ENCODE measurements around the gene IRF5.
"Not testable (repeated sequence)": the region's sequence is repeated elsewhere in the genome, so short reads cannot be mapped to it uniquely, and the experiment has no call there.

Gene IRF5

DNA sequence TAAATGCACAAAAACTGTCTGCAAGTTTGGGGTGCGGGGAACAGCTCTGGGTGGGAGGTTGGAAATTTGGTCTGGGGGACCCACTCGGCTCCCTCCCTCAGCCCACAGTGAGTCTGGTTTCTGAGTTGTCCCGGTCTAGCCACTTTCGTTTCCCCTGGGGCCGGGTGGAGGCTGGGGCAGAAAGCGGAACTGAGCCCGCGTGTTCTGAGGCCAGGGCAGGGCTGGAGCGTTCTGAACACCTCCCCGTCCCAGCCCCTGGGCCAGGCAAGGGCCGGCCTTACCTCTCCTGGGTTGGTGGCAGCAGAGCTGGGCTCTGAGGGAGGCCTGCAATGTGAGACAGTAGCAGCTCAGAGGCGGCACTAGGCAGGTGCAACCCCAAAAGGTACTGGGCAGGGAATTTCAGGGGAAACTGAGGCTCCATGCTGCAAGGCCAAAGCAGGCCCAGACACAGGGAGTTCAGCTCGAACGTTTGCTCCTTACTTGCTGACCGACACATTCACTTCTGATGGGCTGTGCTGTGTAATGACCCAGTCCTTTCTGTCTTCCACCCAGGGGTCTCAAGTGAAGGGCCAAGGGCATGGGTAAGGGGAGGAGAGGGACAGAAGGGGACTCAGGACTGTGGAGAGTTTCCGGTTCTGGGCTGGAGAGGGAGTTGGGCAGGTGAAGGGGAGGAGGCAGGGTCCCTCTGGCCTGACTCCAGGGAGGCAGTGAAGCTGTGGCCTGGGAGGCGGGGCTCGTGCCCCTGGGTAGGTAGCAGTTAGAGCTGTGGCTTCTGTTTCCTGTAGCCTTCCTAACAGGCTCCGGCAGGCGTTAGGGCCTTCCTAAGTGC lies 3.0 kb downstream of the IRF5 start:
- DNase-seq, result no peak

DNA sequence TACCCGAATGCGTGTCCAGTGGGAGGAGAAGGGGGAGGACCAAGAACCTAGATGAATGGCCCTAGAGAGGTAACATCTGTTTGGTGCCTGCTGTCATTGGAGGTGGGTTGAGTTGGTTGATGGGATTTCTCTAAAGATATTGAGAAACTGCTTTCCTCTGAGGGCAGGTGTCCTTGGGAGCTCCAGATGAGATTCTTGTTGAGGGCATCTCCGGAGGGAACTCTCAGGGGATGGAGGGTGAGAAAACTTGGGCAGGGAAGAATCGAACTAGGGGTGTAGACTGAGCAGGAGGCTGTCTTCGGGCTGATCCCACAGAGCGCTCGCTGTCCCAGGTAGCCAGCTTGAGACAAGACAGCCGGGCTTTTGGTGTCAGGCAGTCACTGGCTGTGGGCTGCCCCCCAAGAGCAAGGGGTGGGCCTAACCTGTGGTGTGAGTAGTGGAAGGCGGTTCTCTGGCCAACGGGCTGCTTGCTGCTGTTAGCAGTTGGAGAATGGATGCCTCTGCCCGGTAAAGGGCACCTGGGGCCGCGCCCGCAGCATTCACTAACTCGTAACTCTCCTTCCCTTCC lies 3.7 kb downstream of the IRF5 start:
- DNase-seq, result no peak

DNA sequence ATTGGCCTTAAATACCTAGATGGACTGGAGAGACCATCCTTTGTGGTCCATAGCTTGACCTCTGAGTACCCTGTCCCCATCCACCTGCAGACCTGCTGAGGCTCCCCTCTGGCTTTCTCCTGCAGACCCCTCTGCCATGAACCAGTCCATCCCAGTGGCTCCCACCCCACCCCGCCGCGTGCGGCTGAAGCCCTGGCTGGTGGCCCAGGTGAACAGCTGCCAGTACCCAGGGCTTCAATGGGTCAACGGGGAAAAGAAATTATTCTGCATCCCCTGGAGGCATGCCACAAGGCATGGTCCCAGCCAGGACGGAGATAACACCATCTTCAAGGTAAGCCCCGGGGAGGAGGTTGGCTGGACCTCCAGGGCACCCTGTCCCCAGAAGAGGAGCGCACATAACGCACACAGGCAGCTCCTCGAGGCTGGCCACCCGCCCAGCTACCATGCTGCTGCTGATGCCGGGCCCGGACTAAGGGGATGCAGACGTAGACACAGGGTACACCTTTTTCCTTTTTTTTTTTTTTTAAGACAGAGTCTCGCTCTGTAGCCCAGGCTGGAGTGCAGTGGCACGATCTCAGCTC lies 4.3 kb downstream of the IRF5 start:
- DNase-seq, result no peak

DNA sequence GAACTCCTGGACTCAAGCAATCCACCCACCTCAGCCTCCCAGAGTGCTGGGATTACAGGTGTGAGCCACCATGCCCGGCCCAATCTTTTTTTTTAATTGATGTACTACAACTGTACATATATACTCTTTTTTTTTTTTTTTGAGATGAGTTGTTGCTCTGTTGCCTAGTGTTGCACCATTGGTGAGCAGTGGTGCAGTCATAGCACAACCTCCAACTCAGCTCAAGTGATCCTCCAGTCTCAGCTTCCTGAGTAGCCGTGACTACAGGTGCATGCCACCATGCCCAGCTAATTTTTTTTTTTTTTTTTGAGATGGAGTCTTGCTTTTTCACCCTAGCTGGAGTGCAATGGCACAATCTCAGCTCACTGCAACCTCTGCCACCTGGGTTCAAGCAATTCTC lies 5.5 kb downstream of the IRF5 start:
- DNase-seq, result not testable (repeated sequence)

DNA sequence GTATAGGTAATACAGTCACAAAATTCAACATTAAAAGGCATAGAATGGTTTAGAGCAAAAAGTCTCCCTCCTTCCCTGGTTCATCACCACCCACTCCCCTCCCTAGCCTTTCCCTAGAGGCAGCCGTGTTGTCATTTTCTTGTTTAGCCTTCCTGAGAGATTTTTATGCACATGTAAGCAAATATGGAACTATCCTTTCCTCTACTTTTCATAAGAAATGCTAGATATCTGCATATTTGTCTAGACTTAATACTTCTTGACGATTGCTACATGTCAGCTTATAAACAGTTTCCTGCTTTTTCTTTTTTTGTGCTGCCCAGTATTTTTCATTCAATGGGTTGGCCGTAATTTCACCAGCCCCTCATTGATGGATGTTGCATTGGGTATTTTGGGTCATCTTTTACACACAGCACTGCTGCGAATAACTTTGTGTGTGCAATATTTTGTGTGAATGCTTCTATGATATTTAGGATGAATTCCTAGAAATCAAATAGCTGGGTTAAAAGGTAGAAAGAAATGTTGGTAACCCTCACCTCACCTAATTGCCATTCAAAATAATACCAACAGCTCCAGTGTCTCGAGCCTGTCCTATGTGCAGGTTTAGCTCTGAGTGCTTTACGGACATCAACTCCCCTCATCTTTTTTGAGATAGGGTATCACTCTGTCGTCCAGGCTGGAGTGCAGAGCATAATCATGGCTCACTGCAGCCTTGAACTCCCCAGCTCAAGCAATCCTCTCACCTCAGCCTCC lies 6.9 kb downstream of the IRF5 start:
- no peak for DNase-seq

DNA sequence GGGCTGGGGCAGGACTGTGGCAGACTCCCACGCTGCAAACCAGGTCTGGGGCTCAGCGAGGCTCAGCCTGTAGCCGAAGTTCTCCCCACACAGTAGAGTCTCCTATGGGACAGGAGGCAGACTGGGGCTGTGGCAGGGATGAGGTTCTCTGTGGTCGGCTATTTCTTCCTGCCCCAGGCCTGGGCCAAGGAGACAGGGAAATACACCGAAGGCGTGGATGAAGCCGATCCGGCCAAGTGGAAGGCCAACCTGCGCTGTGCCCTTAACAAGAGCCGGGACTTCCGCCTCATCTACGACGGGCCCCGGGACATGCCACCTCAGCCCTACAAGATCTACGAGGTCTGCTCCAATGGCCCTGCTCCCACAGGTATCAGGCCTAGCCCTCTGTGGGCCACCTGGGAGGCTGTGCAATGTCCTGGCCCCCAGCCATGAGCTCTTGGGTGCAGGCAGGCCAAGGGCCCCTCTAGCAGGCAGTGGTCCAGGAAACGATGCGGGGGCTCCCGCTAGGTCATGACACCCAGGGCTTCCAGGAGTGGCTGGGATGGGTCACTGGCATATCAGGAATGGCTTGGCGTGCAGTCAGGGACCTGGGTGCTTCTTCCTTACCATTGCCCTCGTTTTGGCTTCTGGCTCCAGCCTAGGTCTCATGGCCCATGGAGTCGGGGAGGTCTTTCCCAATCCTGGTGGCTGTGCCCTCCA lies 8.1 kb downstream of the IRF5 start:
- no peak for DNase-seq

DNA sequence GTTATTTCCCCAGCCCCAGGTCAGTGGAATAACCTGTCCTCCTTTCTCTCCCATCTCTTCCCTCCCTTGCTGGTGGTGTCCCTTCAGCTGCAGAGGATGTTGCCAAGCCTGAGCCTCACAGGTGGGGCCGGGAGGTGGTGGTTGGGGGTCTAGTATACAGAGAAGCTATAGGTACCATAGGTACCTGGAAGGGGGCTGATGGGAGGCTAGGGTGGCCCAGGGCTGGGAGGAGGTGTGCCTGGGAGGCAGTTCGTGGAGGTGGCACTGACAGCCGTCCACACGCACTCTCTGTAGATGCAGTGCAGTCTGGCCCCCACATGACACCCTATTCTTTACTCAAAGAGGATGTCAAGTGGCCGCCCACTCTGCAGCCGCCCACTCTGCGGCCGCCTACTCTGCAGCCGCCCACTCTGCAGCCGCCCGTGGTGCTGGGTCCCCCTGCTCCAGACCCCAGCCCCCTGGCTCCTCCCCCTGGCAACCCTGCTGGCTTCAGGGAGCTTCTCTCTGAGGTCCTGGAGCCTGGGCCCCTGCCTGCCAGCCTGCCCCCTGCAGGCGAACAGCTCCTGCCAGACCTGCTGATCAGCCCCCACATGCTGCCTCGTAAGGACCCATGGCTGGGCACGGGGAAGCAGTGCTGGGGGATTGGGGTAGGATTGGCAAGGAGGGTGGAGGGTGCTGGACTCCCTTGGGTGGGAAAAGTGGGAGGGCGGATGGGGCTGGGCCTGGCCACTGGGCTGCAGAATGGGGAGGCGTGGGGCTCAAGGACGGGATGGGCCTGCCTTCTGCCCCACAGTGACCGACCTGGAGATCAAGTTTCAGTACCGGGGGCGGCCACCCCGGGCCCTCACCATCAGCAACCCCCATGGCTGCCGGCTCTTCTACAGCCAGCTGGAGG lies 9.5 kb downstream of the IRF5 start:
- DNase-seq, result no peak

DNA sequence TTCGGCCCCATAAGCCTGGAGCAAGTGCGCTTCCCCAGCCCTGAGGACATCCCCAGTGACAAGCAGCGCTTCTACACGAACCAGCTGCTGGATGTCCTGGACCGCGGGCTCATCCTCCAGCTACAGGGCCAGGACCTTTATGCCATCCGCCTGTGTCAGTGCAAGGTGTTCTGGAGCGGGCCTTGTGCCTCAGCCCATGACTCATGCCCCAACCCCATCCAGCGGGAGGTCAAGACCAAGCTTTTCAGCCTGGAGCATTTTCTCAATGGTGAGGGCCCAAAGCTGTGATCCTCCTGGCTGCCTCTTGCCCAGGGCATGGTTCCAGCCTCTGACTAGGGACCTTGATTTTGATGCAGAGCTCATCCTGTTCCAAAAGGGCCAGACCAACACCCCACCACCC lies 10.1 kb downstream of the IRF5 start:
- no peak for DNase-seq

DNA sequence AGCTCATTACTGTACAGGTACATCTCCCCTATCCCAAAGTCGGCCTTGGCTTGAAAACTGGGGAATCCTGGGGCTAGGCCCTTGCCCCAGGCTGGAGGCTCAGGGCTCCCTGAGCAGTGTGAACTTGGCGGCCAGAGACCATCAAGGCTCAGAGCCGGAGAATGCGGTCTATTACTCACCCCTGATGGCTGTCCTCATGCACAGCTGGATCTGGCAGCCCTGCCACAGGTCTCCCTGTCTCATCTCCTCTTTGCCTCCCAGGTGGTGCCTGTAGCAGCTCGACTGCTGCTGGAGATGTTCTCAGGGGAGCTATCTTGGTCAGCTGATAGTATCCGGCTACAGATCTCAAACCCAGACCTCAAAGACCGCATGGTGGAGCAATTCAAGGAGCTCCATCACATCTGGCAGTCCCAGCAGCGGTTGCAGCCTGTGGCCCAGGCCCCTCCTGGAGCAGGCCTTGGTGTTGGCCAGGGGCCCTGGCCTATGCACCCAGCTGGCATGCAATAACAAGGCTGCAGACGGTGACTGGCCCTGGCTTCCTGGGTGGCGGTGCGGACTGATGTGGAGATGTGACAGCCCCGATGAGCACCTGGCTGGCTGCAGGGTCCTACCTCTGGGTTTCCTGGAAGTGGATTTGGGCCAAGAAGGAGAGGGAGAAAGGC lies 10.7 kb downstream of the IRF5 start:
- DNase-seq, result no peak

DNA sequence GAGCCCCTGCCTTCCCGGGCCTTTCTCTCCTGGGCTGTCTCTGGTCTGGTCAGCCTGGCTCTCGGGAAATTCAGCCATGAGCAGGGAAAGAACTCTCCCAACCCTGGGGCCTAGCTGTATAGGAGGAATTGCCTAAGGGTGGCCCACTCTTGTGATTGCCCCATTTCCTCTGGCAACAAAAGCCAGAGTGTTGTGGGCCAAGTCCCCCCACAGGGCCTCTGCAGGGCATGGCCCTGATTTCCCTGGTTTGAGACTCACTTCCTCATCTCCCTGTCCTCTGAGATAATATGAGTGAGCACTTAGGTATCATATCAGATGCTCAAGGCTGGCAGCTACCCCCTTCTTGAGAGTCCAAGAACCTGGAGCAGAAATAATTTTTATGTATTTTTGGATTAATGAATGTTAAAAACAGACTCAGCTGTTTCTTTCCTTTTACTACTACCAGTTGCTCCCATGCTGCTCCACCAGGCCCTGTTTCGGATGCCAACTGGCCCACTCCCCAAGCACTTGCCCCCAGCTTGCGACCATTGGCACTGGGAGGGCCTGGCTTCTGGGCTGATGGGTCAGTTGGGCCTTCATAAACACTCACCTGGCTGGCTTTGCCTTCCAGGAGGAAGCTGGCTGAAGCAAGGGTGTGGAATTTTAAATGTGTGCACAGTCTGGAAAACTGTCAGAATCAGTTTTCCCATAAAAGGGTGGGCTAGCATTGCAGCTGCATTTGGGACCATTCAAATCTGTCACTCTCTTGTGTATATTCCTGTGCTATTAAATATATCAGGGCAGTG lies 11.4 kb downstream of the IRF5 start:
- DNase-seq, result no peak

DNA sequence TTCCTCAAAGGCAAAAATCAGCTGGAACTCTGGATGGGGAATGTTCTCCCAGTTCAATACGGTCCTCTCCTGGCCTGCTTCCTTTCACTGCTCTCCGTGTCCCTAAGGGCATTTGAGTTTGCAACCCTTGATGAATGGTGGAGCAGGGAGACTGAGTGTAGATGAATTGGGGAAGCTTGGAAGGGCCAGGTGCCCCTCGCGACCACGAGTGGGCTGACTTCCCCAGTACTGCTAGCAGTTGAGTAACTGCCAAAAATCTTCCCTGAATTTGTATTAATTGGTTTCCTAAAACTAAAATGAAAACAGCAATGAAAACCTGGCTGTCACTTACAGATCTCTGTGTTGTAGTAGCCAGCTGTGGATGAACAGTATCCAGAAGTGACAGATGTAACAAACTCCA lies 13.6 kb downstream of the IRF5 start:
- no peak for DNase-seq

DNA sequence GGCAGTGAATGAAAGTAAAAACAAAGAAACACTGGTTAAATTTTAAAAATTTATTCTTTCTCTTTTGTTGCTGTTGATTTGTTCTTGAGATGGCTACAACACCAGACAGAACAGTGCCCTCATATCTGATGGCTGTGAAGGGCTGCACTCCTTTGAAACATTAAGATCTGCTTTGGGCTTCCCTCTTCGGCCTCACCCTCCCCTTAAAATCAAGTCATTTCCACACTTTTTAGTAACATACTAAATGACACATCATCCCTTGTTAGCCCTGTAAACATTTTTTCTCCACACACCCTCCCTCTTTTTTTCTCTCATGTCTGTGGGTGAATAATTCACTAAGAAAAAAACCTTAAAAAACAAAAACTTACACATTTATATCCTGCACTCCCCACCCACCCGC lies 16.4 kb downstream of the IRF5 start:
- no peak for DNase-seq

DNA sequence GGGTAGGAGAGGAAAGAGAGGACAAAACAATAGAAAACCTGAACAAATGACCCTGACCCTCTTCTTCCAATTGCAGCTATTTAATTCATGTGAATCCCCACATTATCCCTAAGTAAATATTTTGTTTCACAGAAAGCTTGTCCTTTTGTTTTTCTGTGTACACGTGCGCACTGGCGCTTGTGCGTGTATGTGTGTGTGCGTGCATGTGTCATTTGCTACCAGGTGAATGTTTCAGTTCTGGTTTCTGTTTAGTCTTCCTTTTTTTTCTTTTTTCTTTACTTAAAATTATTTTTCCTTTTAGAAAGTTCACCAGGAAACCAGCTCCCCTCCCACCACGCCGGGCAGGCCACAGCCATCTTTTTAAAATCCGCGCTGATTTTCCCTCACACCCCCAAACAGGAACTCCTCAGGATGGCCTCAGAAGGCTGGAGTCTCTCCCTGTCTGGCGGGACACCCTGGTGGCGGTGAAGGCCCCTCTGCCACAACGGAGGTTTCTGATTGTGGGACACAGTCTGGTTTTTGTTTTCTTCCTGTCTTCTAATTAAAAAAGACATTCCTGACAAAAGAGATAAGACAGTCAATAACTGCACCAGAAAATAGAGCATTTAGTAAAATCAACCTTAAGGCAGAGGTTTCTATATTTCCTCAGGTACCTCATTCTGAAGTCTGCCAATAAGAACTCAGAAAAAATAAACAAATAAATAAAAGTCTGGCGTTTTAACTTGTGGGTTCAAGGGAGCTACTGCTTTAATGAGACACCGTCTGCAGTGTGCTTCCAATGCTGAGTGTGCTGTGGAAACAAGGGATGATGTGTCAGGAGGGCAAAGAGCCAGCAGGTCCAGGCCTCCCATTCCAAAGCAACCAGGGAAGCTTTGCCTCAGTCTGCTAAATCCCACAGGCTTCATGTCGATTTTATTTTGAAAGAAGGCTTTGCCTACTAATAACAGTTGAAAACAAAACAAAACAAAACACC lies 17.4 kb downstream of the IRF5 start:
- peak; percentile 5 for DNase-seq

DNA sequence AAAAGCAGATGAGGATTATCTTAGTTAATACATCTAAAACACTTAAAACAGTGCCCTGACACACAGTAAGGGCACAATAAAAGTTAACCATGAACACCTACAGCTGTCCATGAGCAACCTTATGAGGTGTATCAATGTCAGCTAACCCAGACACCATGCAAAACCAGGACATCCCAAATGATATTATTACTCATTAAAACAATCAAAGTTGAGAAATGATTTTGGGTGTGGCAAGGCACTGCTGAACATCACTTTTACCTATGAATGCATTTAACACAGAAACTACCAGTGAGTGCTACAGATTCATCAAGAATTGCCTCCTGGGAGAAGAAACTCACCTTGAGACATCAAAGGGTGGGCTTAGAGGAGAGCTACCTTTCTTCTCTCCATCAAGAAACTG lies 18.3 kb downstream of the IRF5 start:
- no peak for DNase-seq

DNA sequence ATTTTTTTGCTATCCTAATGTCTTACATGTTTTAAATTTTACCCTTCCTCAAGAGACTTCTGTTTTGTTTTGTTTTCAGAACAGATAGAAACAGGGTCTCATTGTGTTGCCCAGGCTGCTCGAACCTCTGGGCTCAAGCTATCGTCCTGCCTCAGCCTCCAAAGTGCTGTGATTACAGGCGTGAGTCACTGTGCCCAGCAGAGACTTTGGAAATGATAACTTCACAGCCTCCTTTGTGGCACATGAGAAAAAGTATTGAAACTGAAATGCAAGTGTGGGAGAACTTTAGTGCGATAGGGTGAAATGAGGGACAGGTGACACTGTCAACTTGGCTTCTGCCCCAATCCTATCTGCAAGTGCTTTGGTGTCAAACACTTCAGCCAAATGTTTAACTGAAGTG lies 21.6 kb downstream of the IRF5 start:
- no peak for DNase-seq

DNA sequence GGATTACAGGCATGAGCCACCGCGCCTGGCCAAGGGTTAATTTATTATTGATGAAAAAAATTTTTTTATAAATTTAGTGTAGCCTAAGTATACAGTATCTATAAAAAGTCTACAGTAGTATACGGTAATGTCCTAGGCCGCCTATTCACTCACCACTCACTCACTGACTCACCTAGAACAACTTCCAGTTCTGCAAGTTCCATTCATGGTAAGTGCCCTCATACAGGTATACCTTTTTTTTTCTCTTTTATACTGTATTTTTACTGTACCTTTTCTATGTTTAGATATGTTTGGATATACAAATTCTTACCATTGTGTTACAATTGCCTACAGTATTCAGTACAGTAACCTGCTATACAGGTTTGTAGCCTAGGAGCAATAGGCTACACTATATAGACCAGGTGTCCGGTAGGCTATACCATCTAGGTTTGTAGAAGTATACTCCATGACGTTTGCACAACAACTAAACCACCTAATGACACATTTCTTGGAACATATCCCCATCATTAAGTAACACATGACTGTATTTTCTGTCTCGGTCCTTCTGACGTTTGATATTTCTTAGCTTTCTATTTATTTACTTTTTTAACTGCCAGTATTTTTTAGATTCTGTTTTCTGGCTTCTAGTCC lies 23.4 kb downstream of the IRF5 start:
- DNase-seq, result no peak

DNA sequence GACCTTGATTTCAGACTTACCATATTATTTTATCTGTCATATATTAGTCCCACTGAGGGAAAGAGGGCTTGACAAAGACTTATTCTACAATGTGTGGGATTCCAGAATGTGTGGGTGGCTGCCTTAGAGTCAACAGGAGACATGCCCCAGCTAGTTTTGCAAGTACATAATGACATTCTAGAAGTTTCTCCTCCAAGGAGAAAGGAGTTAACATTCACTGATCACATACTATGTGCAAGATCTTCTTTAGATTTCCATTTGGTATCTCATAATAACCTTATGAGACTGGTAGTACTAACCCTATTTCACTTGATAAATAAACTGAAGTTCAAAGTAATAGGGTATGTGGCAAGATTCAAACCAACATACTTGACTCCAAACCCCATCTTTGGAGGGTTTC lies 25.2 kb downstream of the IRF5 start:
- DNase-seq, result no peak

DNA sequence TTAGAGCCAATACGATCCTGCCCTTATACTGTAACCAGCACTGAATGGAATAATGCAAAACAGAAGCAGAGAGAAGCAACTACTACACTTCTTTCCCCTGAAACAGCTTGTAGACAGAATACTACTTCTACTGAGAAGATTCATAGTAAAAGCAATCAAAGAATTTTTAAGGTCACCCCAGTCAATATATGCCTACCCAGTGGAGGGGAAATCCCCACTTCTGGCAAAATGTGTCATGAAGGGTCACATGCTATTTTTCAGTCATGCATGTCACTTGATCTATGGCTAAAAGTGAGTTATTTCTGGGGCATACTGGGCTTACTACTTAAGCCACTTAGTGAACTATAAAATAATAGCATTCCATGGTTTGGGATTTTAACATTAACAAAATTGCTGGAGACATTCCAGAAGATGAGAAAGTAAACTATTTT lies 25.6 kb downstream of the IRF5 start:
- DNase-seq, result no peak

DNA sequence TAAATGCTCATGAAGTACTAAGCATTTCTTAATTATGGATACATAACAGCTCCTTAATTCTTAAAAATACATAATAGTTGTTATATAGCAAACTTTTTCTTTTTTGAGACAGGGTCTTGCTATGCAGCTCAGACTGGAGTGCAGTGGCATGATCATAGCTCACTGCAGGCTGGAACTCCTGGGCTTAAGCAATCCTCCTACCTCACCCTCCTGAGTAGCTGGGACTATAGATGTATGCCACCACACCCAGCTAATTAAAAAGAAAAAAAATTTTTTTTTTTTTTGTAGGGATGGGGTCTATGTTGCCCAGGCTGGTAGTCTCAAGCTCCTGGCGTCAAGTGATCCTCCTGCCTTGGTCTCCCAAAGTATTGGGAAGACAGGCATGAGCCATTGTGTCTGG lies 30.9 kb downstream of the IRF5 start:
- DNase-seq, result no peak

Measured in DMS153 (cell line).